Measurements from ENCODE around the gene RALGDS.
"Not testable (repeated sequence)": the region's sequence is repeated elsewhere in the genome, so short reads cannot be mapped to it uniquely, and the experiment has no call there.

Gene RALGDS

DNA sequence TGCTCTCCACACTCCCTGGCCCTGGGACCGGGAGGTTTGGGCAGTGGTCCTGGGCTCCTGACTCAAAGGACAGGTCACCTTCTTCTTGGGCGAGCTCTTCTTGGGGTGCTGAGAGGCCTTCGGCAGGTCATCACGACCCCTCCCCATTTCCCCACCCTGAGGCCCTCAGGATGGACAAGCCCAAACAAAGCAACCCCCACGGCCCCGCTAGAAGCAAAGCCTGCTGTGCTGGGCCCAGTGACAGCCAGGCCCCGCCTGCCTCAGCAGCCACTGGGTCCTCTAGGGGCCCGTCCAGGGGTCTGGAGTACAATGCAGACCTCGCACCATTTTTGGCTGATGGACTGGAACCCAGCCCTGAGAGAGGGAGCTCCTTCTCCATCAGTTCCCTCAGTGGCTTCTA lies 37.4 kb downstream of the RALGDS start:
- not testable (repeated sequence) for DNase-seq

DNA sequence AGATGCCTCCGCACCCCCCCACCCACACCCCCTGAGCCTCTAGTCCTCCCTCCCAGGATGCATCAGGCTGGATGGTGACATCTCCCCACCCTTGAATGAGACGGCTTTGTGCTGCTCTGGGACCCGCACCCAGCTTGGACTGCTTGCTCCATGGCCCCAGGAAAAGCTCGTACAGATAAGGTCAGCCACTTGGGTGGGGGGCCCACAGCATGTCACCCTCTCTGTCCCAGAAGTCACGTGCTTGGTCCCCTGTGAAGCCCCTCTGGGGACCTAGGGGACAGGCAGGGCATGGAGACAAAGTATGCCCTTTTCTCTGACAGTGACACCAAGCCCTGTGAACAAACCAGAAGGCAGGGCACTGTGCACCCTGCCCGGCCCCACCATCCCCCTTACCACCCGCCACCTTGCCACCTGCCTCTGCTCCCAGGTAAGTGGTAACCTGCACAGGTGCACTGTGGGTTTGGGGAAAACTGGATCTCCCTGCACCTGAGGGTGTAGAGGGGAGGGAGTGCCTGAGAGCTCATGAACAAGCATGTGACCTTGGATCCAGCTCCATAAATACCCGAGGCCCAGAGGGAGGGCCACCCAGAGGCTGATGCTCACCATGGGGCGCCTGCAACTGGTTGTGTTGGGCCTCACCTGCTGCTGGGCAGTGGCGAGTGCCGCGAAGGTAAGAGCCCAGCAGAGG lies 38.9 kb downstream of the RALGDS start:
- not testable (repeated sequence) for DNase-seq

DNA sequence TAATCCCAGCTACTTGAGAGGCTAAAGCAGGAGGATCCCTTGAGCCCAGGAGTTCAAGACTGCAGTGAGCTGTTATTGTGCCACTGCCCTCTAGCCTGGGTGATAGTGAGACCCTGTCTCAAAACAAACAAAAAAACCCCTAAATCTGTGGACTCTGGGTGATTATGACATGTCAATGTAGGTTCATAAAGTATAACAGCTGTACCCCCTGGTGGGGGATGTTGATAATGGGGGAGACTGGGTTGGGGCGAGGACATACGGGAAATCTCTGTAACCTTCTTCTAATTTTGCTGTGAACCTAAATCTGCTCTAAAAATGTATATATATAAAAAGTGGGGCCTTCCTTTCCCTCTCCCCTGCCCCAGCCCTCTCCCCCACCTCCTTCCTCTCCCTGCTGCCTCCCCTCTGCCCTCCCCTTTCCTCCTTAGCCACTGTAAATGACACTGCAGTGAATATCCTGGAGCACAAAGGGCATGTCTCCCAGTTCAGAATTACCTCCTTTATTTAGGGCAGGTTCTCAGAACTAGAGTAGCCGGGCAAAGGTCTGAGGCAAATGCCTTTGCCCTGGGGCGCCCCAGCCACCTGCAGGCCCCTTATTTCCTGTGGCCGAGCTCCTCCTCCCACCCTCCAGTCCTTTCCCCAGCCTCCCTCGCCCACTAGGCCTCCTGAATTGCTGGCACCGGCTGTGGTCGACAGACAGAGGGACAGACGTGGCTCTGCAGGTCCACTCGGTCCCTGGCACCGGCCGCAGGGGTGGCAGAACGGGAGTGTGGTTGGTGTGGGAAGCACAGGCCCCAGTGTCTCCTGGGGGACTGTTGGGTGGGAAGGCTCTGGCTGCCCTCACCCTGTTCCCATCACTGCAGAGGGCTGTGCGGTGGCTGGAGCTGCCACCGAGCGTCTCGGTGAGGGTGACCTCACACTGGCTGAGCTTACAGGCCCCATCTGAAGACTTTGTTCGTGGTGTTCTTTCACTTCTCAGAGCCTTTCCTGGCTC lies 40.0 kb downstream of the RALGDS start:
- not testable (repeated sequence) for DNase-seq

DNA sequence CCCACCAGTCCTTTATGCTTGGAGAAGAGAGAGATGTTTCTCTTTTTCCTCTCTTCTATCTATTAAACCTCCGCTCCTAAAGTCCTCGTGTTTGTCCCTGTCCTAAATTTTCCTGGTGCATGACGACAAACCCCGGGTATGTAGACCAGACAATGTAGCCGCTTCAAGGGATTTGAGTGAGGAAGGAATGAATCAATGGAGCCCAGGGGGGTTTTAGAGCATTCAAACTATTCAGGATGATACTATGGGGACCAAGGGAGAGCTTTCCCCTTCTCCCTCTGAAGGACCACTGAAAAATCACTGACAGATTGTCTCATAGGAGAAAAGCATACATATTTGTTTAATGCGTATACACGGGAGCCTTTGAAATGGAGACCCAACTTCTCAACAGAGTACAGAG lies 40.9 kb downstream of the RALGDS start:
- DNase-seq = no peak

DNA sequence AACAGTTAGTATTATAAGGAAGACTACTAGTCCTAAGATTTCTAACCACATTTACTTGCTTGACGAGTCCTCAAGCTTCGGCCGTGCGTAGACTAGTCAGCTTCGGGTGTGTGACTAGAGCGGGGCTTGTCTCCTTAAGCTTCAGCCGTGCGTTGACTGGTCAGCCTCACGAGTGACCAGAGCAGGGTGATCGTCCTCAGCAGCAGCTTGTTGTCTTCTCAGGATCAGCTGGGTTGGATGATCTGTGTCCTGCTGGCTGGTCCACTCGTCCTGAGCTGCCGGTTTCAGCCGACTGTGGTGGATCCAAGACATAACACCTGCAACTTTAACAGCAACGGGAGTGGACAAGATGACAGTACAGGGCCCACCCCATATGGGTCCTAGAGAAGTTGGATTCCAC lies 42.6 kb downstream of the RALGDS start:
- no peak for DNase-seq

GRCh38 chr9:133076691-133077090 lies 44.3 kb downstream of the RALGDS start:
- DNase-seq = no peak

GRCh38 chr9:133075925-133076630 lies 45.0 kb downstream of the RALGDS start:
- no peak for DNase-seq

DNA sequence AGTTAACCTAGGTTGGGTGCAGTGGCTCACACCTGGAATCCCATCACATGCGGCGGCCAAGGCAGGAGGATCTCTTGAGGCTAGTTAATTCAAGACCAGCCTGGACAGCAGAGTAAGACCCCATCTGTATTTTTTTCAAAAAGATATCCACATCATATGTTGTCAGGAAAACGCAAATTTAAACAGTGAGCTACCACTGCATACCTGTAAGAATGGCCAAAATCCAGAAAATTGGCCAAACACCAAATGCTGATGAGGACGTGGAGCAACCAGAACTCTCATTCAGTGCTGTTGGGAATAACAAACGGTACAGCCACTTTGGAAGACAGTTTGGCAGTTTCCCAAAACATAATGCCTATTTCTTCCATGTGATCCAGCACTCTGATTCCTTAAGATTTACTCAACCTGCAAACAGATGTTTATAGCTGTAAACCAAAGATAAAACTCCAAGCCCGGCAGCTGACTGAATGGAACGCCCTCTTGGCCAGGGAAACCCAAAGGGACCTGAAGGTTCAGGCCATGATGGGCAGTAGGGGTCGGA lies 46.9 kb downstream of the RALGDS start:
- no peak for DNase-seq

DNA sequence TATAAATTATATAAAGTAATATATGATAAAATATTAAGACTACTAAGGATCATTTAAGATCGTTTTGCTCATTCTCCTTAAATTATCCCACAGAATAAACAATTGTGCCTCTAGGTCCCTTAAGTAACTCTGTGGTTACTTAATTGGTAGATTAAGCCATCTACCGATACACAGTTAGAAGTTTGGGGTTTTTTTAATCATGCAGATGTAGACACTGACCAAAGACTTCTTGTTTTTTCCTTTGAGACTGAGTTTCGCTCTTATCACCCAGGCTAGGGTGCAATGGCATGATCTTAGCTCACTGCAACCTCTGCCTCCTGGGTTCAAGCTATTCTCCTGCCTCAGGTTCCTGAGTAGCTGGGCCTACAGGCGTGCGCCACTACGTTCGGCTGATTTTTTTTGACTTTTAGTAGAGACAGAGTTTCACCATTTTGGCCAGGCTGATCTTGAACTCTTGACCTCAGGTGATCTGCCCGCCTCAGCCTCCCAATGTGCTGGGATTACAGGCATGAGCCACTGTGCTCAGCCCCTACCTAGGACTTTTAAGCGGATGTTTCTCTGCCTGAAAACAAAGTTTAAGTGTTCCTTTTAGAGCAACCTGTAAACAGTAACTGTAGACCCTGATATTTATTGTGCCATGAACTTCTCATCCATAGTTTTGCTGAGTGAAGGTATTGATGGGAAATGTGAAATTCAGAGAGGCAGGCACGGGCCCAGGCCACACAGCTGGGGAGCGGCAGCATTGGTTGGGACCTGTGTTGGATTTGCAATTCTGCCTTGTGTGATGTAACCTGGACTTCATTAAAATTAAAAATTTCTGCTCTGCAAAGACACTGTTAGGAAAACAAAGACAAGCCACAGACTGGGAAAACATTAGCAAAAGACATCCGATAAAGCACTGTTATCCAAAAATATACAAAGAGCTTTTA lies 47.7 kb downstream of the RALGDS start:
- no peak for DNase-seq

DNA sequence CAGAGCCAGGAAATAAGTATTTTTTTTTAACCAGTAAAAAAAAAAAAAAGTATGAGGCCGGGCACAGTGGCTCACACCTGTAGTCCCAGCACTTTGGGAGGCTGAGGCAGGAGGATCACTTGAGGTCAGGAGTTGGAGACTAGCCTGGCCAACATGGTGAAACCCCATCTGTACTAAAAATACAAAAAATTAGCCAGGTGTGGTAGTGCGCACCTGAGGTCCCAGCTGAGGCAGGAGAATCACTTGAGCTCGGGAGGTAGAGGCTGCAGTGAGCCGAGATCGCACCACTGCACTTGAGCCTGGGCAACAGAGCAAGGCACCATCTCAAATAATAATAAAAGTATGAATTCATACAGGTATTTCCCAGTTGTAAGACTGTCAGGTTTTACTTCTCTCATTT lies 48.8 kb downstream of the RALGDS start:
- not testable (repeated sequence) for DNase-seq

GRCh38 chr9:133071484-133072150 lies 49.4 kb downstream of the RALGDS start:
- no peak for DNase-seq

- not testable (repeated sequence) for DNase-seq
Measured at GRCh38 chr9:133070985-133071384, 50.1 kb downstream of the RALGDS start.

GRCh38 chr9:133070500-133070961 lies 50.5 kb downstream of the RALGDS start:
- DNase-seq = not testable (repeated sequence)

GRCh38 chr9:133068431-133068830 lies 52.6 kb downstream of the RALGDS start:
- not testable (repeated sequence) for DNase-seq

DNA sequence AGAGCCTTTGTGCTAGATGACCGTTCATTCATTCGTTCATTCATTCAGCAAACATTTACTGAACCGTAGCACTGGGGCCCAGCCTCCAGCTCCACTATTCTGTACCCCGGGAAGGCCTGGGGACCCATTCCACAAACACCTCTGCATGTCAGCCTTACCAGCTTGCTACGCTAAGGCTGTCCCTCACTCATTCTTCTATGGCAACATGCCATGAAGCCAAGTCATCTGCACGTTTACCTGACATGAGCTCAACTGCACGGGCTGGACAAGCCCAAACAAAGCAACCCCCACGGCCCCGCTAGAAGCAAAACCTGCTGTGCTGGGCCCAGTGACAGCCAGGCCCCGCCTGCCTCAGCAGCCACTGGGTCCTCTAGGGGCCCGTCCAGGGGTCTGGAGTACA lies 53.2 kb downstream of the RALGDS start:
- no peak for DNase-seq

DNA sequence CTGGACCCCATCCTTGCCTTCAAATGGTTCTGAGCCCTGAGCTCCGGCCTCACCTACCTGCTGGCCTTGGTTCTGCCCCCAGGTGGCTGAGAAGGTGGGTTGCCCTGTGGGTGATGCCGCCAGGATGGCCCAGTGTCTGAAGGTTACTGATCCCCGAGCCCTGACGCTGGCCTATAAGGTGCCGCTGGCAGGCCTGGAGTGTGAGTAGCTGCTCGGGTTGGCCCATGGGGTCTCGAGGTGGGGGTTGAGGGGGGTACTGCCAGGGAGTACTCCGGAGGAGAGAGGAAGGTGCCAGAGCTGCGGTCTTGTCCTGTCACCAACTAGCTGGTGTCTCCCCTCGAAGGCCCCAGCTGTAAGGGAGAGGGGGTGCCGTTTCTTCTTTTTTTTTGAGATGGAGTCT lies 54.0 kb downstream of the RALGDS start:
- no peak for DNase-seq

- no peak for DNase-seq
Measured at GRCh38 chr9:133066181-133066983, 54.7 kb downstream of the RALGDS start.

DNA sequence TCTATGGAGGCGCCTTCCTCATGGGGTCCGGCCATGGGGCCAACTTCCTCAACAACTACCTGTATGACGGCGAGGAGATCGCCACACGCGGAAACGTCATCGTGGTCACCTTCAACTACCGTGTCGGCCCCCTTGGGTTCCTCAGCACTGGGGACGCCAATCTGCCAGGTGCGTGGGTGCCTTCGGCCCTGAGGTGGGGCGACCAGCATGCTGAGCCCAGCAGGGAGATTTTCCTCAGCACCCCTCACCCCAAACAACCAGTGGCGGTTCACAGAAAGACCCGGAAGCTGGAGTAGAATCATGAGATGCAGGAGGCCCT lies 56.0 kb downstream of the RALGDS start:
- DNase-seq = no peak

DNA sequence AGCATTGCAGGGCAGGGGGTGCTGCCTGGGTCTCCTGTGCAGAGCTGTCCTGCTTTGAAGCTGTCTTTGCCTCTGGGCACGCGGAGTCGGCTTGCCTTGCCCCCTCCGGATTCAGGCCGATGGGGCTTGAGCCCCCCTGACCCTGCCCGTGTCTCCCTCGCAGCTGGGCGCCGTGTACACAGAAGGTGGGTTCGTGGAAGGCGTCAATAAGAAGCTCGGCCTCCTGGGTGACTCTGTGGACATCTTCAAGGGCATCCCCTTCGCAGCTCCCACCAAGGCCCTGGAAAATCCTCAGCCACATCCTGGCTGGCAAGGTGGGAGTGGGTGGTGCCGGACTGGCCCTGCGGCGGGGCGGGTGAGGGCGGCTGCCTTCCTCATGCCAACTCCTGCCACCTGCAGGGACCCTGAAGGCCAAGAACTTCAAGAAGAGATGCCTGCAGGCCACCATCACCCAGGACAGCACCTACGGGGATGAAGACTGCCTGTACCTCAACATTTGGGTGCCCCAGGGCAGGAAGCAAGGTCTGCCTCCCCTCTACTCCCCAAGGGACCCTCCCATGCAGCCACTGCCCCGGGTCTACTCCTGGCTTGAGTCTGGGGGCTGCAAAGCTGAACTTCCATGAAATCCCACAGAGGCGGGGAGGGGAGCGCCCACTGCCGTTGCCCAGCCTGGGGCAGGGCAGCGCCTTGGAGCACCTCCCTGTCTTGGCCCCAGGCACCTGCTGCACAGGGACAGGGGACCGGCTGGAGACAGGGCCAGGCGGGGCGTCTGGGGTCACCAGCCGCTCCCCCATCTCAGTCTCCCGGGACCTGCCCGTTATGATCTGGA lies 56.6 kb downstream of the RALGDS start:
- DNase-seq = no peak

Data from cerebellar nuclear complex (tissue), 1 donor.